Right ventricle myocardium inferior (tissue), 1 donor: ENCODE results near the gene FNIP2. TPM values are rescaled to one million over a fixed set of nuclear protein-coding genes. Genes with fewer than 3 reads are reported as not detected.
"Not testable (repeated sequence)": the region's sequence is repeated elsewhere in the genome, so short reads cannot be mapped to it uniquely, and the experiment has no call there.

Source experiments
- ATAC-seq: fragments of 200-7000 bp; cut with Tn5 transposase; one replicate; pipeline ENCODE4 v1.9.1; 2020; ENCODE audit warnings: mild to moderate bottlenecking, moderate library complexity
- DNase-seq: peaks from one replicate; pipeline ENCODE4 v3.0.0; 2021; ENCODE audit errors: missing footprints
- intact Hi-C: fragments of 100-400 bp; cut with DNase I; formaldehyde crosslinking; loops from one replicate; pipeline ENCODE4 v1.11.0; 2022
- total RNA-seq: library from RNA; stranded (reverse); fragmentation: NEBNext Ultra II Directional; extraction: Animal tissue kit (Norgen Biotek cat#: 25700); gene quantifications from one replicate; pipeline ENCODE4 v1.2.1, GENCODE V29; 2021
- donor health status: DM: no; HTN: yes; CAD: no; lungs with severe emphysema.

FNIP2 gene
- total RNA-seq, 1 donor from 2014 or later, result 46.2 TPM

GRCh38 chr4:158785718-158786117, 16.9 kb downstream of the FNIP2 start:
- intact Hi-C loops, result no loop called here
- ATAC-seq, result no peak
- DNase-seq, result no peak

- DNase-seq, result no peak
- peak; percentile 38 for ATAC-seq
- intact Hi-C loops, result no loop called here
These were observed 17.3 kb downstream of the FNIP2 start for GRCh38 chr4:158786121-158786601.

- intact Hi-C loops, result no loop called here
- ATAC-seq (peak; percentile 27), DNase-seq (no peak)
These were observed 18.1 kb downstream of the FNIP2 start for GRCh38 chr4:158786955-158787354.

GRCh38 chr4:158787709-158788475, 19.1 kb downstream of the FNIP2 start:
- DNase-seq (no peak), ATAC-seq (peak; percentile 42)
- intact Hi-C loops, result no loop called here

GRCh38 chr4:158788516-158788915, 19.7 kb downstream of the FNIP2 start:
- intact Hi-C loops, result no loop called here
- DNase-seq, result no peak

GRCh38 chr4:158789853-158790252, 21.0 kb downstream of the FNIP2 start:
- ATAC-seq (no peak), DNase-seq (no peak)
- intact Hi-C loops, result no loop called here

More at GRCh38 chr4:158788516-158788915, 19.7 kb downstream of the FNIP2 start:
- no peak for ATAC-seq

GRCh38 chr4:158793021-158793420, 24.2 kb downstream of the FNIP2 start:
- intact Hi-C loops, result no loop called here
- DNase-seq (no peak), ATAC-seq (no peak)

- ATAC-seq, intact Hi-C loops, DNase-seq: not testable (repeated sequence)
These were observed 24.6 kb downstream of the FNIP2 start for GRCh38 chr4:158793430-158793829.

- intact Hi-C loops, result no loop called here
- ATAC-seq, result no peak
- DNase-seq, result no peak
These were observed 27.7 kb downstream of the FNIP2 start for GRCh38 chr4:158796370-158797140.

- ATAC-seq, result no peak
- DNase-seq, result no peak
- intact Hi-C loops, result no loop called here
These were observed 29.2 kb downstream of the FNIP2 start for GRCh38 chr4:158798062-158798461.

GRCh38 chr4:158799013-158799770, 30.4 kb downstream of the FNIP2 start:
- DNase-seq, result no peak
- intact Hi-C loops, result no loop called here
- ATAC-seq, result peak; percentile 27

GRCh38 chr4:158799856-158800255, 31.0 kb downstream of the FNIP2 start:
- intact Hi-C loops, result no loop called here
- DNase-seq (no peak), ATAC-seq (no peak)

GRCh38 chr4:158801066-158801465, 32.2 kb downstream of the FNIP2 start:
- intact Hi-C loops, result no loop called here
- no peak for DNase-seq
- peak; percentile 62 for ATAC-seq

- ATAC-seq (no peak), DNase-seq (no peak)
- intact Hi-C loops, result no loop called here
These were observed 32.9 kb downstream of the FNIP2 start for GRCh38 chr4:158801677-158802076.

- ATAC-seq (no peak), DNase-seq (no peak)
- intact Hi-C loops, result no loop called here
These were observed 34.1 kb downstream of the FNIP2 start for GRCh38 chr4:158802914-158803313.

- intact Hi-C loops, result loop anchor here (2.0 to 5.0 kb wide), 2 partner anchors 15 to 36 kb away; no protein-coding TSS in a partner anchor
- ATAC-seq (peak; percentile 57), DNase-seq (no peak)
These were observed 37.0 kb downstream of the FNIP2 start for GRCh38 chr4:158805635-158806471.

- no peak for ATAC-seq
- intact Hi-C loops, result loop anchor here (5.0 kb wide), 1 partner anchor 35 kb away; no protein-coding TSS in a partner anchor
- no peak for DNase-seq
These were observed 38.9 kb downstream of the FNIP2 start for GRCh38 chr4:158807691-158808090.

- no peak for DNase-seq
- ATAC-seq, result no peak
- intact Hi-C loops, result loop anchor here (5.0 kb wide), 1 partner anchor 34 kb away; no protein-coding TSS in a partner anchor
These were observed 39.6 kb downstream of the FNIP2 start for GRCh38 chr4:158808399-158808798.
